Heart right ventricle (tissue), 16 donors: Measurements from ENCODE around the gene NSD2. TPM values are rescaled to one million over a fixed set of nuclear protein-coding genes. Genes with fewer than 3 reads are reported as not detected.
"Not testable (repeated sequence)": the region's sequence is repeated elsewhere in the genome, so short reads cannot be mapped to it uniquely, and the experiment has no call there.

Experiments
- ATAC-seq, 8 donors: fragments of 200-7000 bp; cut with Tn5 transposase; one replicate each; pipeline ENCODE4 v1.9.1; 2020; ENCODE audit warnings: mild to moderate bottlenecking in 8 of 8, moderate library complexity in 8 of 8, moderate number of reproducible peaks in 1 of 8
- DNase-seq, 2 donors: peaks; one replicate each; pipeline ENCODE4 v3.0.0-alpha.2; 2020
- H3K27ac ChIP-seq, 10 donors: fragments of 200-600 bp; sonication (generic) in 2 of 10; one replicate each; pipeline versions ENCODE4 v1.5.0 to v1.8.0; 2020 to 2022; ENCODE audit warnings: mild to moderate bottlenecking in 3 of 10
- H3K27me3 ChIP-seq, 7 donors: fragments of 200-600 bp; one replicate each; pipeline ENCODE4 v1.8.0; 2021 to 2022; ENCODE audit warnings: mild to moderate bottlenecking in 2 of 7
- H3K36me3 ChIP-seq, 9 donors: fragments of 200-600 bp; sonication (generic) in 1 of 9; one replicate each; pipeline versions ENCODE4 v1.5.0 to v1.8.0; 2020 to 2022; ENCODE audit warnings: mild to moderate bottlenecking in 2 of 9
- H3K4me1 ChIP-seq, 9 donors: fragments of 200-600 bp; sonication (generic) in 1 of 9; one replicate each; pipeline versions ENCODE4 v1.5.0 to v1.8.0; 2020 to 2022; ENCODE audit warnings: mild to moderate bottlenecking in 4 of 9
- H3K4me3 ChIP-seq, 10 donors: fragments of 200-600 bp; sonication (generic) in 2 of 10; one replicate each; pipeline versions ENCODE4 v1.5.0 to v1.8.0; 2020 to 2022; ENCODE audit warnings: mild to moderate bottlenecking in 7 of 10, moderate library complexity in 2 of 10
- H3K9me3 ChIP-seq, 11 donors: fragments of 200-600 bp in 10 of 11; sonication (generic) in 2 of 11; one replicate each; pipeline versions ENCODE4 v1.5.0 to v1.8.0; 2013 to 2022; ENCODE audit warnings: mild to moderate bottlenecking in 2 of 11, control low read depth in 1 of 11, moderate library complexity in 1 of 11
- WGBS, 2 donors: extraction: QIAGEN DNeasy Blood & Tissue Kit; methylation state at CpG; one replicate each; pipeline ENCODE4 v1.1.7; 2013; ENCODE audit warnings: inconsistent platforms in 1 of 2; 5-methylcytosine and 5-hydroxymethylcytosine counted together
- intact Hi-C, 10 donors: fragments of 100-400 bp; cut with DNase I; formaldehyde crosslinking; loops; one replicate each; pipeline versions ENCODE4 v1.11.1 to v1.14.2; 2022
- polyA plus RNA-seq, 2 donors: library from polyadenylated mRNA; stranded (reverse); fragments of 200-250 nt; gene quantifications; one replicate each; pipeline ENCODE4 v1.2.3, GENCODE V29; 2013
- total RNA-seq, 10 donors: library from RNA; stranded (reverse); fragmentation: NEBNext Ultra II Directional in 3 of 10; extraction: Animal tissue kit (Norgen Biotek cat#: 25700) in 3 of 10; gene quantifications; one replicate each; pipeline versions ENCODE4 v1.2.1 to v1.2.4, GENCODE V29; 2021 to 2023
- TF ChIP-seq, protein P1 (sequence below), 9 donors: fragments of 200-600 bp; sonication (generic) in 2 of 9; IDR thresholded peaks; one replicate each; pipeline versions ENCODE4 v1.5.0 to v1.8.0; 2021 to 2022; ENCODE audit warnings: antibody characterized with exemption in 9 of 9, mild to moderate bottlenecking in 5 of 9, moderate library complexity in 1 of 9
- donor health status: Arrhythmogenic right ventricular cardiomyopathy.
- donor health status: ischemic (EF 13 %, LVEDD 7.1; RV severe dilation, severe dysfunction).
- donor health status: healthy with polysubstance abuse.
- donor health status: DM: no; HTN: yes; CAD: no.
- donor health status: DM: no; HTN: no; CAD: no.
- donor health status: ischemic (EF 25% LVEDD 6.9; RV normal size, moderate dysfunction).
- donor health status: ischemic (EF 25% LVEDD 5.7; RV mildly dilated, moderate dysfunction).
- donor health status: healthy.
- donor health status: DM: yes; HTN: yes; CAD: no.
- donor health status: Ischemic cardiomyopathy.
- donor health status: ischemic (EF 35%, LVEDD 5.7; RV mildly dilated, moderate dysfunction).
- donor health status: nonischemic (EF 11% LVEDD 7.7; RV severe dilation, severe dysfunction).
- donor health status: DM: yes; HTN: yes; CAD: no.
- donor health status: PGD.
- donor health status: ischemic (EF 29% LVEDD 5.4; RV normal size, mild dysfunction).
- donor health status: nonischemic (EF 23%, LVEDD 6.1; RV moderate dilation, normal function).

NSD2 gene
- total and polyA plus RNA-seq, 12 donors = 7.7 to 64.4 (median 44.5) TPM

DNA sequence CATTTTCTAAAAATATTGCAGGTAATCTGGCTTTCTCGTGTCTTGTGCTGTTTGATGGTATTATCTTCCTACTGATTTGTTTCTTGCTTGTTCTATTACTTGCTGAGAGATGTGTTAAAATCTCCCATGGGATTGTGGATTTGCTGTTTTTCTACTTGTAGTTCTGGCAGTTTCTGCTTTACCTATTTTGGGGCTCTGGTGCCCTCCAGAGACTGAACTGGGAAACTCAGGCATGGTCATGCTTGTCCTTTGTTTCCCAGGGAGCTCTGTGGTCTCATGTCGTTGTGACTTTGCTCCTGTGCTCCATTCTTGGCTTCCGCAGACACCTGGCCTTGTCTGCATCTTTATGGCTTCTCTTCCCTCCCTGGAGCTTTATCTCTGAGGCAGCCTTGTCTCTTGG is 39.5 kb downstream of the NSD2 start:
- TF ChIP-seq, protein P1, sequence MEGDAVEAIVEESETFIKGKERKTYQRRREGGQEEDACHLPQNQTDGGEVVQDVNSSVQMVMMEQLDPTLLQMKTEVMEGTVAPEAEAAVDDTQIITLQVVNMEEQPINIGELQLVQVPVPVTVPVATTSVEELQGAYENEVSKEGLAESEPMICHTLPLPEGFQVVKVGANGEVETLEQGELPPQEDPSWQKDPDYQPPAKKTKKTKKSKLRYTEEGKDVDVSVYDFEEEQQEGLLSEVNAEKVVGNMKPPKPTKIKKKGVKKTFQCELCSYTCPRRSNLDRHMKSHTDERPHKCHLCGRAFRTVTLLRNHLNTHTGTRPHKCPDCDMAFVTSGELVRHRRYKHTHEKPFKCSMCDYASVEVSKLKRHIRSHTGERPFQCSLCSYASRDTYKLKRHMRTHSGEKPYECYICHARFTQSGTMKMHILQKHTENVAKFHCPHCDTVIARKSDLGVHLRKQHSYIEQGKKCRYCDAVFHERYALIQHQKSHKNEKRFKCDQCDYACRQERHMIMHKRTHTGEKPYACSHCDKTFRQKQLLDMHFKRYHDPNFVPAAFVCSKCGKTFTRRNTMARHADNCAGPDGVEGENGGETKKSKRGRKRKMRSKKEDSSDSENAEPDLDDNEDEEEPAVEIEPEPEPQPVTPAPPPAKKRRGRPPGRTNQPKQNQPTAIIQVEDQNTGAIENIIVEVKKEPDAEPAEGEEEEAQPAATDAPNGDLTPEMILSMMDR (IDR thresholded peaks at IDR 0.05) = peak in 8 of 9 donors; percentile 5 to 54 (median 46)
- WGBS, 2 donors = 39 to 40% methylated on average over 3 of the region's 3 CpGs
- Histone ChIP-seq H3K27ac (no peak overlapping the region), H3K4me1 (peaks cover 0 to 7% (median 0%) of the 10 kb centered on the region in 9 donors), H3K36me3 (peaks cover 0 to 64% (median 12%) of the 10 kb centered on the region in 9 donors), H3K4me3 (no peak overlapping the region), H3K27me3 (no peaks in the 10 kb centered on the region), H3K9me3 (no peaks in the 10 kb centered on the region)
- no peak for DNase-seq
- ATAC-seq = peak in 2 of 8 donors; percentile 49 to 53
- intact Hi-C loops = no loop called here

DNA sequence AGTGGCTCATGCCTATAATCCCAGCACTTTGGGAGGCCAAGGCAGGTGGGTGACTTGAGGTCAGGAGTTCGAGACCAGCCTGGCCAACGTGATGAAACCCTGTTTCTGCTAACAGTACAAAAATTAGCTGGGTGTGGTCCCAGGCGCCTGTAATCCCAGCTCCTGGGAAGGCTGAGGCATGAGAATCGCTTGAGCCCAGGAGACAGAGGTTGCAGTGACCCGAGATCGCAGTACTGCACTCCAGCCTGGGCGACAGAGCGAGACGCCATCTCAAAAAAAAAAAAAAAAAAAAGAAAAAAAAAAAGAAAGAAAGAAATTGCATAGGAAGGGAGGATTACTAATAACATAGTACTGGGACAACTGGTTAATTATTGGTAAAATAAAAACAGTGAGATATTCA is 40.1 kb downstream of the NSD2 start:
- H3K27ac ChIP-seq, DNase-seq, ATAC-seq, H3K9me3 ChIP-seq, H3K4me3 ChIP-seq, H3K4me1 ChIP-seq, H3K27me3 ChIP-seq, intact Hi-C loops: not testable (repeated sequence)
- 91 to 93% methylated on average over 9 of the region's 9 CpGs for WGBS, 2 donors
- H3K36me3 ChIP-seq = peaks cover 0 to 60% (median 12%) of the 10 kb centered on the region in 9 donors

GRCh38 chr4:1922821-1923220 is 51.6 kb downstream of the NSD2 start:
- ATAC-seq (no peak), DNase-seq (no peak)
- Histone ChIP-seq H3K36me3 (peaks cover 0 to 64% (median 24%) of the 10 kb centered on the region in 9 donors), H3K27me3 (no peaks in the 10 kb centered on the region), H3K27ac (no peak overlapping the region), H3K9me3 (no peaks in the 10 kb centered on the region), H3K4me3 (no peak overlapping the region), H3K4me1 (no peaks in the 10 kb centered on the region)
- TF ChIP-seq, protein P1 (IDR thresholded peaks at IDR 0.05) = no peak
- intact Hi-C loops = no loop called here
- WGBS, 2 donors = 94 to 96% methylated on average over 7 of the region's 7 CpGs

DNA sequence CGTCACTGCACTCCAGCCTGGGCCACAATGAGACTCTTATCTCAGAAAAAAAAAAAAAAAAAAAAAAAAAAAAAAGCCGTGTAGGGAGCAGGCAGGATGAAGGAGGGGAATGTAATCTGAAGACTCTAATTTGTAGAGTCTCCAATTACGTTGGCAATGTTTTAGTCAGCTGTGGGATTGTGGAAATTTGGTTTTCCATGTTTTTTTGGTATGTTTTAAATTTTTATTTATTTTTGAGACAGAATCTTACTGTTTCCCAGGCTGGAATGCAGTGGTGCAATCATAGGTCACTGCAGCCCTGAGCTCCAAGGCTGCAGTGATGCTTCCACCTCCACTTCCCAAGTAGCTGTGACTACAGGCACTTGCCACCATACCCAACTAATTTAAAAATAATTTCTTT is 56.5 kb downstream of the NSD2 start:
- H3K27me3 ChIP-seq = no peaks in the 10 kb centered on the region
- no peaks in the 10 kb centered on the region for H3K9me3 ChIP-seq
- DNase-seq (no peak), ATAC-seq (no peak)
- WGBS, 2 donors = 59 to 65% methylated on average over 3 of the region's 3 CpGs
- no peak overlapping the region for H3K4me3 ChIP-seq
- intact Hi-C loops = no loop called here
- H3K36me3 ChIP-seq = peaks cover 0 to 55% (median 17%) of the 10 kb centered on the region in 9 donors
- no peak overlapping the region for H3K27ac ChIP-seq
- TF ChIP-seq, protein P1 (IDR thresholded peaks at IDR 0.05) = no peak
- no peaks in the 10 kb centered on the region for H3K4me1 ChIP-seq

GRCh38 chr4:1928356-1929239 is 57.4 kb downstream of the NSD2 start:
- H3K4me1 ChIP-seq = no peaks in the 10 kb centered on the region
- H3K27me3 ChIP-seq = no peaks in the 10 kb centered on the region
- WGBS, 2 donors = 93 to 95% methylated on average over 13 of the region's 13 CpGs
- no peak for DNase-seq
- H3K9me3 ChIP-seq = no peaks in the 10 kb centered on the region
- ATAC-seq = peak in 1 of 8 donors; percentile 20
- no peak overlapping the region for H3K27ac ChIP-seq
- TF ChIP-seq, protein P1 (IDR thresholded peaks at IDR 0.05) = no peak
- no peak overlapping the region for H3K4me3 ChIP-seq
- peaks cover 0 to 55% (median 15%) of the 10 kb centered on the region in 9 donors for H3K36me3 ChIP-seq
- intact Hi-C loops = no loop called here
